ENCODE results near the gene TEX22.

DNA sequence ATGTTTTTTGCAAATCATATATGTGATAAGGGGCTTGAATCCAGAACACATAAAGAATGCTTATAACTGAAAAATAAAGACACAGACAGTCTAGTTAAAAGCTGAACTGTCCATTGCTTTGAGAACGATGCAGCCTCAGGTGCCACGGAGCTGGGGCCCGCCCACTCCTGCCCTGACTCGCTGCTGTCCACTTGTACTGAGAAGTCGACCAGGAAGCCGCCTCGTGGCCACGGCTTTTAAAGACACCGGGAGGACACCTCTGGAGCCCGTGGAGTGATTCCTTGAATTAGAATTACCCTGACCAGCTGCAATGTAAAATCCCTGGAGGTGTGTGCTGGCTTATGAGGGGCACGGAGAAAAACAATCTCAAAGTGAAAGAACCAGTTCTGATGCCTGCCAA, 23.9 kb upstream of the TEX22 start:
- TF ChIP-seq BHLHE40 (IDR thresholded peaks at IDR 0.05; ENCODE audit: borderline replicate concordance) (no peak), NFRKB (IDR thresholded peaks at IDR 0.05) (no peak), FOXM1 (IDR thresholded peaks at IDR 0.05; ENCODE audit: borderline replicate concordance) (no peak), SP1 (IDR thresholded peaks at IDR 0.05) (no peak), CTBP1 (IDR thresholded peaks at IDR 0.05; ENCODE audit: borderline replicate concordance) (no peak), SUZ12 (IDR thresholded peaks at IDR 0.05) (no peak), FOXK2 (IDR thresholded peaks at IDR 0.05) (no peak)
- TF ChIP-seq, protein P1, sequence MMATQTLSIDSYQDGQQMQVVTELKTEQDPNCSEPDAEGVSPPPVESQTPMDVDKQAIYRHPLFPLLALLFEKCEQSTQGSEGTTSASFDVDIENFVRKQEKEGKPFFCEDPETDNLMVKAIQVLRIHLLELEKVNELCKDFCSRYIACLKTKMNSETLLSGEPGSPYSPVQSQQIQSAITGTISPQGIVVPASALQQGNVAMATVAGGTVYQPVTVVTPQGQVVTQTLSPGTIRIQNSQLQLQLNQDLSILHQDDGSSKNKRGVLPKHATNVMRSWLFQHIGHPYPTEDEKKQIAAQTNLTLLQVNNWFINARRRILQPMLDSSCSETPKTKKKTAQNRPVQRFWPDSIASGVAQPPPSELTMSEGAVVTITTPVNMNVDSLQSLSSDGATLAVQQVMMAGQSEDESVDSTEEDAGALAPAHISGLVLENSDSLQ (IDR thresholded peaks at IDR 0.05) = no peak
